Fibroblast of the aortic adventitia (primary cell): ENCODE results near the gene MYO16. TPM values are rescaled to one million over a fixed set of nuclear protein-coding genes. Genes with fewer than 3 reads are reported as not detected.

ENCODE experiments used
- DNase-seq: peaks from one replicate; pipeline ENCODE4 v3.0.0-alpha.2; 2010; ENCODE audit warnings: low read depth
- H3K4me3 ChIP-seq: 2 replicates; pipeline ENCODE4 v1.5.1; 2011; ENCODE audit warnings: low read depth, mild to moderate bottlenecking, control low read depth, low read length, moderate library complexity
- CTCF ChIP-seq: IDR thresholded peaks from 2 replicates; pipeline ENCODE4 v1.5.1; 2011; ENCODE audit warnings: mild to moderate bottlenecking, low read length, control low read depth, inconsistent platforms; ENCODE audit not compliant: insufficient read depth
- total RNA-seq: library from RNA; depleted of rRNA; stranded (reverse); fragments of >200 nt; gene quantifications from 2 replicates; pipeline ENCODE4 v1.2.3, GENCODE V29; 2012; ENCODE audit warnings: low replicate concordance

Gene MYO16
- total RNA-seq, 1 donor = under 0.01 TPM

GRCh38 chr13:108629988-108630387 lies 577 bp downstream of the MYO16 start:
- no peak for DNase-seq
- no peak for TF ChIP-seq CTCF
- H3K4me3 ChIP-seq = no peak overlapping the region

- no peak for DNase-seq
- no peak for TF ChIP-seq CTCF
- no peak overlapping the region for H3K4me3 ChIP-seq
These were observed 3.3 kb downstream of the MYO16 start for GRCh38 chr13:108632649-108633167.

- no peak for TF ChIP-seq CTCF
- DNase-seq = no peak
- no peak overlapping the region for H3K4me3 ChIP-seq
These were observed 9.5 kb downstream of the MYO16 start for GRCh38 chr13:108638901-108639300.

- no peak overlapping the region for H3K4me3 ChIP-seq
- DNase-seq = no peak
- TF ChIP-seq CTCF = no peak
These were observed 14.4 kb downstream of the MYO16 start for GRCh38 chr13:108643646-108644353.

- no peak for DNase-seq
- H3K4me3 ChIP-seq = no peak overlapping the region
- TF ChIP-seq CTCF = no peak
These were observed 16.0 kb downstream of the MYO16 start for GRCh38 chr13:108645376-108645775.

- H3K4me3 ChIP-seq = no peak overlapping the region
- no peak for TF ChIP-seq CTCF
- DNase-seq = no peak
These were observed 20.9 kb downstream of the MYO16 start for GRCh38 chr13:108650271-108650670.

GRCh38 chr13:108656742-108657141 lies 27.3 kb downstream of the MYO16 start:
- H3K4me3 ChIP-seq = no peak overlapping the region
- TF ChIP-seq CTCF = no peak
- DNase-seq = no peak
